WTC11 (cell line): Measurements from ENCODE around the gene SGSH. TPM values are rescaled to one million over a fixed set of nuclear protein-coding genes. Genes with fewer than 3 reads are reported as not detected.
A peak's percentile ranks its signal among the peaks of the same experiment; 100 is the strongest.

Experiments used
- ATAC-seq: fragments of 200-7000 bp; cut with Tn5 transposase; 2 replicates; pipeline ENCODE4 v1.10.0; 2021; ENCODE audit warnings: mild to moderate bottlenecking, moderate library complexity
- CTCF ChIA-PET: fragments of 300-600 bp; sonication (Branson Sonifier 250); formaldehyde crosslinking; loops from one replicate; lab custom pipeline; 2021; ENCODE audit warnings: antibody characterized with exemption; lab: Charles Lee
- POLR2A ChIA-PET: fragments of 350-600 bp; sonication (Branson Sonifier 250); formaldehyde crosslinking; loops from one replicate; lab custom pipeline; 2021; ENCODE audit warnings: antibody characterized with exemption; lab: Charles Lee
- DNase-seq: peaks from one replicate; pipeline ENCODE4 v3.0.0; 2021; ENCODE audit warnings: low spot score
- H3K27ac Mint-ChIP-seq: 2 replicates; pipeline ENCODE4 v1.8.0; 2021; ENCODE audit warnings: mixed read lengths
- H3K27me3 Mint-ChIP-seq: 2 replicates; pipeline ENCODE4 v1.8.0; 2021; ENCODE audit warnings: low read depth, mild to moderate bottlenecking, moderate library complexity, mixed read lengths
- H3K36me3 Mint-ChIP-seq: 2 replicates; pipeline ENCODE4 v1.8.0; 2021; ENCODE audit warnings: mixed read lengths
- H3K4me1 Mint-ChIP-seq: 2 replicates; pipeline ENCODE4 v1.8.0; 2022; ENCODE audit warnings: mixed read lengths
- H3K4me3 Mint-ChIP-seq: 2 replicates; pipeline ENCODE4 v1.8.0; 2021; ENCODE audit warnings: mild to moderate bottlenecking, moderate library complexity, mixed read lengths
- H3K9me3 Mint-ChIP-seq: 2 replicates; pipeline ENCODE4 v1.8.0; 2021; ENCODE audit warnings: mixed read lengths
- CBFB ChIP-seq: sonication (generic); formaldehyde crosslinking; IDR thresholded peaks from 2 replicates; pipeline ENCODE4 v1.8.1; 2022; ENCODE audit warnings: mild to moderate bottlenecking, low read depth, missing genetic modification reagents
- CREB1 ChIP-seq: sonication (generic); formaldehyde crosslinking; IDR thresholded peaks from 2 replicates; pipeline ENCODE4 v1.8.0; 2023; ENCODE audit warnings: mild to moderate bottlenecking, missing genetic modification reagents
- CTCF ChIP-seq: fragments of 200-600 bp; IDR thresholded peaks from 2 replicates; pipeline ENCODE4 v1.8.0; 2022; ENCODE audit warnings: antibody characterized with exemption
- E2F1 ChIP-seq: sonication (generic); formaldehyde crosslinking; IDR thresholded peaks from 2 replicates; pipeline ENCODE4 v1.8.0; 2022; ENCODE audit warnings: mild to moderate bottlenecking, missing genetic modification reagents
- ETV6 ChIP-seq: sonication (generic); formaldehyde crosslinking; IDR thresholded peaks from 2 replicates; pipeline ENCODE4 v1.8.1; 2022; ENCODE audit warnings: mild to moderate bottlenecking, missing genetic modification reagents
- FOXP4 ChIP-seq: sonication (generic); formaldehyde crosslinking; IDR thresholded peaks from 2 replicates; pipeline ENCODE4 v1.8.0; 2022; ENCODE audit warnings: mild to moderate bottlenecking, missing genetic modification reagents
- GRHL2 ChIP-seq: fragments of 250-450 bp; sonication (Bioruptor Pico); IDR thresholded peaks from 2 replicates; pipeline ENCODE4 v1.8.0; 2022; ENCODE audit warnings: mild to moderate bottlenecking, moderate library complexity; ENCODE audit not compliant: insufficient replicate concordance, severe bottlenecking
- HMGXB4 ChIP-seq: sonication (generic); formaldehyde crosslinking; IDR thresholded peaks from 2 replicates; pipeline ENCODE4 v1.8.1; 2023; ENCODE audit warnings: mild to moderate bottlenecking, moderate library complexity, missing genetic modification reagents
- JUN ChIP-seq: sonication (generic); formaldehyde crosslinking; IDR thresholded peaks from 2 replicates; pipeline ENCODE4 v1.8.0; 2023; ENCODE audit warnings: mild to moderate bottlenecking, missing genetic modification reagents
- MAX ChIP-seq: sonication (generic); formaldehyde crosslinking; IDR thresholded peaks from 2 replicates; pipeline ENCODE4 v1.8.0; 2022; ENCODE audit warnings: mild to moderate bottlenecking, missing genetic modification reagents
- MLX ChIP-seq: sonication (generic); formaldehyde crosslinking; IDR thresholded peaks from 2 replicates; pipeline ENCODE4 v1.8.1; 2023; ENCODE audit warnings: mild to moderate bottlenecking, missing genetic modification reagents, moderate library complexity
- NFYB ChIP-seq: sonication (generic); formaldehyde crosslinking; conservative IDR thresholded peaks from 2 replicates; pipeline ENCODE4 v1.8.0; 2022; ENCODE audit warnings: low read depth, missing genetic modification reagents
- RELA ChIP-seq: sonication (generic); formaldehyde crosslinking; IDR thresholded peaks from 2 replicates; pipeline ENCODE4 v1.8.1; 2022; ENCODE audit warnings: missing genetic modification reagents, mild to moderate bottlenecking, borderline replicate concordance
- SMAD4 ChIP-seq: sonication (generic); formaldehyde crosslinking; IDR thresholded peaks from 2 replicates; pipeline ENCODE4 v1.8.0; 2022; ENCODE audit warnings: mild to moderate bottlenecking, missing genetic modification reagents
- TEAD4 ChIP-seq: sonication (generic); formaldehyde crosslinking; IDR thresholded peaks from 2 replicates; pipeline ENCODE4 v1.8.0; 2022; ENCODE audit warnings: mild to moderate bottlenecking, missing genetic modification reagents
- TP53 ChIP-seq: sonication (generic); formaldehyde crosslinking; IDR thresholded peaks from 2 replicates; pipeline ENCODE4 v1.8.1; 2023; ENCODE audit warnings: mild to moderate bottlenecking, missing genetic modification reagents
- ZBTB43 ChIP-seq: sonication (generic); formaldehyde crosslinking; IDR thresholded peaks from 2 replicates; pipeline ENCODE4 v1.8.1; 2023; ENCODE audit warnings: mild to moderate bottlenecking, missing genetic modification reagents
- ZNF121 ChIP-seq: sonication (generic); formaldehyde crosslinking; IDR thresholded peaks from 2 replicates; pipeline ENCODE4 v1.8.0; 2023; ENCODE audit warnings: missing genetic modification reagents
- ZNF138 ChIP-seq: sonication (generic); formaldehyde crosslinking; conservative IDR thresholded peaks from 2 replicates; pipeline ENCODE4 v1.8.1; 2022; ENCODE audit warnings: mild to moderate bottlenecking, moderate library complexity, missing genetic modification reagents
- total RNA-seq: library from RNA; stranded (reverse); gene quantifications from 3 replicates; pipeline ENCODE4 v1.2.3, GENCODE V29; 2021

The SGSH gene
- total RNA-seq, 1 experiment from 2014 or later: 27.7 TPM

- POLR2A ChIA-PET: no interaction called here
- H3K27ac Mint-ChIP-seq: no peak overlapping the region
- no peak for DNase-seq
- H3K27me3 Mint-ChIP-seq: no peaks in the 10 kb centered on the region
- peak overlapping the region; percentile 78 for H3K4me3 Mint-ChIP-seq
- H3K9me3 Mint-ChIP-seq: no peaks in the 10 kb centered on the region
- H3K4me1 Mint-ChIP-seq: peaks cover 26% of the 10 kb centered on the region
- CTCF ChIA-PET: interaction anchor here (0.7 to 1.8 kb wide), 3 partner anchors 18 to 140 kb away, joined by 3 to 8 read pairs (median 3); no protein-coding TSS in a partner anchor
- TF ChIP-seq RELA: no peak
- TF ChIP-seq SMAD4: no peak
- no peak for TF ChIP-seq CBFB (CRISPR knock-in tag)
- no peak for TF ChIP-seq GRHL2 (CRISPR knock-in tag)
- no peak for TF ChIP-seq CTCF
- no peak for TF ChIP-seq TP53 (CRISPR knock-in tag)
- TF ChIP-seq ZBTB43: no peak
- TF ChIP-seq MAX (CRISPR knock-in tag): no peak
- TF ChIP-seq TEAD4 (CRISPR knock-in tag): no peak
- TF ChIP-seq JUN (CRISPR knock-in tag): no peak
- no peak for TF ChIP-seq ETV6
- no peak for TF ChIP-seq CREB1 (CRISPR knock-in tag)
- no peak for TF ChIP-seq FOXP4
- no peak for TF ChIP-seq ZNF138 (CRISPR knock-in tag)
- no peak for TF ChIP-seq MLX (CRISPR knock-in tag)
- TF ChIP-seq HMGXB4 (CRISPR knock-in tag): no peak
- no peak for TF ChIP-seq ZNF121 (CRISPR knock-in tag)
- no peak for TF ChIP-seq NFYB
- TF ChIP-seq E2F1 (CRISPR knock-in tag): no peak
- ATAC-seq: no peak
- H3K36me3 Mint-ChIP-seq: peaks cover 2% of the 10 kb centered on the region
Measured at GRCh38 chr17:80221351-80222105, 1.4 kb upstream of the SGSH start.
